GM12874 (cell line): Measurements from ENCODE around the gene BTAF1.

Source experiments
- CTCF ChIP-seq: IDR thresholded peaks from 2 replicates; pipeline ENCODE4 v1.5.1; 2011; ENCODE audit warnings: low read depth, mild to moderate bottlenecking, control low read depth, low read length, moderate library complexity; ENCODE audit not compliant: insufficient read depth

Gene BTAF1

GRCh38 chr10:91941426-91941825 lies 17.9 kb downstream of the BTAF1 start:
- no peak for TF ChIP-seq CTCF

GRCh38 chr10:91944880-91945630 lies 21.5 kb downstream of the BTAF1 start:
- TF ChIP-seq CTCF = no peak

- TF ChIP-seq CTCF = no peak
Measured at GRCh38 chr10:91953600-91954160, 30.1 kb downstream of the BTAF1 start.

- TF ChIP-seq CTCF = no peak
Measured at GRCh38 chr10:91955114-91955513, 31.5 kb downstream of the BTAF1 start.

DNA sequence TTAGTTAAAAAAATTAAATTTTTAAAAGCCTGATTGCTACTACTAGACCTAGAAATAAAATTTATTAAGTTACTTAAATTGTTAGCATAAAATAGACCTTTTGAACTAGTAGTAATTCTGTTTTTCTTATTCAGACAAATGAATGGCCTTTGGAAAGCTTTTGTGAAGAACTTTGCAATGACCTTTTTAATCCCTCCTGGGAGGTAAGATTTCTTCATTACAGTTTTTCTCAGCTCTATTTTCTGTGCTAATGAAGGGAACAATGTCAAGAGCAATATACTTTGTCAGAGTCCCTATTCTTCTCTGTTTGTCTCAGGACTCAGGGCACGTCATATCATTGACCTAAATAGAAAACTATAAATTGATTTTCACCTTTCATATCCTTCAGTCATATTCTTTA lies 33.5 kb downstream of the BTAF1 start:
- TF ChIP-seq CTCF = no peak

DNA sequence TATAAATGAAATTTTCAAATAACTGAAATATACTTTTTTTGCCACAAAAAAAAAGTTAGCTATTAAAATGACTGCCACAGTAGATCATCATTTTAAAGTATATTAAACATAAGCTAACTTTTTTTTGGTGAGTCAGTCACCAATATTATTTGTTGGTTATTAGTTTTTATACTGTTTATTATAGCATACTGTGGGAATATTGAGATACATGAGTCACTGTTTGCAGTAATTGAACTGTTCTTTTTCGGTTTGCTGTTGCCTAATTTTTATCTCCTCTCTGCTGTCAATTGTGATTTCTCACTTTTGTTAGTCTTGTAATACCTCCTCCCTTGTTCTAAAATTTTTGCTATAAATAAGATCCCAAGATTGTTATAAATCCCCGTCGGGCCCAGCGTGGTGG lies 45.7 kb downstream of the BTAF1 start:
- no peak for TF ChIP-seq CTCF

DNA sequence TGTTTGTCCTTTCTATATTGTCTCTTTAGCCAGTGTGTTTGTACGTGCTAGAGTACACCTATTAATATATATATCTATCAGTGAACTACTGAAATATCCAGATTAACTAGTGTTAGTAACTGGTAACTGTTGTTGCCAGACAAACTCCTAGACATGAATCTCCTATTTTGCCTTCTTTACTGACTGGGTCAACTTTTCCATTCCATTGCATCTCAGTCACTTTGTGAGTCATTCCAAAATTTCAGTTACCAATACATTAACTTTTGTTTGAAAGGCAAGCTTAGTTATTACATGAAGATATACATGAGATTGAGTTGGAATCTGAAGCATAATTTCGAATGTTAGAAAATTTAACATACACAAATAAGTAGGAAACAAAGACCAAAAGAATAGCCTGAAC lies 51.4 kb downstream of the BTAF1 start:
- TF ChIP-seq CTCF = no peak
